HG03159 (cell line): ENCODE measurements around the gene NTRK3.

Experiments
- ATAC-seq: cut with Tn5 transposase; IDR thresholded peaks from one replicate; pipeline ENCODE4 v1.9.1; 2021; ENCODE audit warnings: mild to moderate bottlenecking, moderate library complexity; ENCODE audit not compliant: unreplicated experiment

The NTRK3 gene

GRCh38 chr15:87907676-87908446 is 348.7 kb downstream of the NTRK3 start:
- ATAC-seq = no peak

- ATAC-seq = no peak
These were observed 350.1 kb downstream of the NTRK3 start for GRCh38 chr15:87906444-87906843.

GRCh38 chr15:87902772-87903426 is 353.6 kb downstream of the NTRK3 start:
- no peak for ATAC-seq

- ATAC-seq = no peak
These were observed 354.4 kb downstream of the NTRK3 start for GRCh38 chr15:87901926-87902690.

GRCh38 chr15:87901008-87901407 is 355.5 kb downstream of the NTRK3 start:
- no peak for ATAC-seq

- ATAC-seq = no peak
These were observed 359.6 kb downstream of the NTRK3 start for GRCh38 chr15:87896936-87897335.

GRCh38 chr15:87887177-87887576 is 369.4 kb downstream of the NTRK3 start:
- ATAC-seq = no peak

- ATAC-seq = no peak
These were observed 375.5 kb downstream of the NTRK3 start for GRCh38 chr15:87881026-87881425.

GRCh38 chr15:87877822-87878542 is 378.6 kb downstream of the NTRK3 start:
- ATAC-seq = no peak

- no peak for ATAC-seq
These were observed 379.3 kb downstream of the NTRK3 start for GRCh38 chr15:87877114-87877810.

GRCh38 chr15:87874896-87875711 is 381.4 kb downstream of the NTRK3 start:
- no peak for ATAC-seq

GRCh38 chr15:87873516-87873915 is 383.0 kb downstream of the NTRK3 start:
- no peak for ATAC-seq

- no peak for ATAC-seq
These were observed 384.7 kb downstream of the NTRK3 start for GRCh38 chr15:87871731-87872320.

GRCh38 chr15:87871258-87871681 is 385.3 kb downstream of the NTRK3 start:
- no peak for ATAC-seq

GRCh38 chr15:87866961-87867360 is 389.6 kb downstream of the NTRK3 start:
- no peak for ATAC-seq

- no peak for ATAC-seq
These were observed 393.4 kb downstream of the NTRK3 start for GRCh38 chr15:87863152-87863551.

- no peak for ATAC-seq
These were observed 395.8 kb downstream of the NTRK3 start for GRCh38 chr15:87860743-87861142.

GRCh38 chr15:87858651-87859050 is 397.9 kb downstream of the NTRK3 start:
- no peak for ATAC-seq

GRCh38 chr15:87851497-87851896 is 405.0 kb downstream of the NTRK3 start:
- no peak for ATAC-seq
